HG03103 (cell line): Measurements from ENCODE around the gene ANKRD6.
A peak's percentile ranks its signal among the peaks of the same experiment; 100 is the strongest.
"Not testable (repeated sequence)": the region's sequence is repeated elsewhere in the genome, so short reads cannot be mapped to it uniquely, and the experiment has no call there.

ENCODE experiments used
- ATAC-seq: cut with Tn5 transposase; IDR thresholded peaks from one replicate; pipeline ENCODE4 v1.9.1; 2021; ENCODE audit warnings: low read depth; ENCODE audit not compliant: unreplicated experiment

ANKRD6 gene

GRCh38 chr6:89432875-89433251 lies at the start of gene ANKRD6:
ANKRD6 (plus strand) TSS chr6:89433152; CDS start chr6:89566977, 133,825 bp downstream.
- ATAC-seq, result peak; percentile 91

GRCh38 chr6:89385156-89385667 lies 47.7 kb upstream of the ANKRD6 start:
- ATAC-seq, result peak; percentile 35

DNA sequence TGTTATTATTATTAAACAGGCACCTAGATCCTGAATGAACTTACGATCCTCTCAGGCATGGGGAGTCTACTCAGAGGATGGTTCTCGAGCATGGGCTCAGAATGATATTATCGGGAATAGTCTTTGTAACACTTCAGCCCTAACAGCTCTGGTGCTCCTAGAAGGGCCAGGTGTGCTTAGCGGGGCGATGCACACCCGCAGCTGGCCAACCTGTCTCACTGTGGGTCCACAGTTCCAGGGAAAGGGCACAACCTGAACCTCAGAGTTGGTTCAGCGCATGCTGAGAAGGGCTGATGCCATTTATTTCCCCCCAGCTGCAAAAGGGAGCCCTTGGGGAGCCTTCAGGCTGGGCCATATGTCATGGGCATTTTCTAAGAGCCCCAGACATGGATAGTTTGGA lies 47.1 kb upstream of the ANKRD6 start:
- no peak for ATAC-seq

- ATAC-seq, result peak; percentile 17
These were observed 45.9 kb upstream of the ANKRD6 start for GRCh38 chr6:89386917-89387491.

DNA sequence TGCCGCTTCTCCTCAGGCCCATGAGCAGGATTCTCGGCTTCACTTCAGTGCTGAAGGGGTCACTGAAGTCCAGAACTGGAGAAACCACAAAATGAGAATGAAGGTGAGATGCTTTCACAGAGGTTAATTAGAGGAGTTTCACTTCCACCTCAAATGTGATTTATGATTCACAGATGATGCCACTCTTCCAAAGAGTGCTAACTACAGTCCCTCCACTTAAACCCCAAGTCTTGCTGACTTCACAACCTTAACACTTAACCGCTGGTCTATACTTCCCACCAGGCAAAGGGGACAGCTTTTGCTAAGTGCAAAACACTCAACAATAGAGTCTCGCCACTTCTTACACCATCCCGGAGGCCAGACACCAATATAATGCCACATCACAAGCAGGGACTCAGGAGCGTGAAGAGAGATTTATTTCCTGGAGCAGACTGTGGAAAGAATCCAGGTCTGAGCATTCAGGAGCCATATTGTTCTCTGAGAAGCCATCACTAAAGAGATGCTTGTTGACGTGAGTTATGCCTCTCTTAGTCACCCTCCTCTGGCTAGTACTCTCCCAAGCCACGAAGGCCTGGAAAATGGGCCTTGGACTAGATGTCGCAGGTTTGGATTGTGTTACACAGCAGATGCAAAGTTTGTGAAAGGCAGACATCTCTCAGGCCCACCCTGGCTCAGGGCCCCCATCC lies 45.3 kb upstream of the ANKRD6 start:
- ATAC-seq, result peak; percentile 90

GRCh38 chr6:89388846-89389245 lies 44.1 kb upstream of the ANKRD6 start:
- no peak for ATAC-seq

GRCh38 chr6:89392823-89393222 lies 40.1 kb upstream of the ANKRD6 start:
- no peak for ATAC-seq

DNA sequence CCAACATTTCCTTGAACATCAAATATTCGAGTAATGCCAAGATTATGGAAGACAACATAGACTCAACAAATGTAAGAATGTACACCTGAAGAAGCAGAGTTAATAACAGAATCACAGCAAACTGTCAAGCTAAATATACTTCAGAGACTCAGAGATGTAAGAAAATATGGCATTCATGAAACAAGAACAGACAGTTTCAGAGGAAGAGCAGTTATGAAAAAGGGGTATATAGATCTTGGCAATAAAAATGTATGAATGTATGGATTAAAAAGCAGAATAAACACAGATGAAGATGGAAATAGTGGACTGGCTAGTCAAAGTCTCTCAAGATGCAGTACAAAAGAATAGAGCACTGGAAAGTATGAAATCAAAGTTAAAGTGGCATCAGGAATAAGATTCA lies 39.3 kb upstream of the ANKRD6 start:
- no peak for ATAC-seq

- not testable (repeated sequence) for ATAC-seq
These were observed 35.1 kb upstream of the ANKRD6 start for GRCh38 chr6:89397884-89398283.

- no peak for ATAC-seq
These were observed 34.0 kb upstream of the ANKRD6 start for GRCh38 chr6:89398762-89399525.

GRCh38 chr6:89400050-89400449 lies 32.9 kb upstream of the ANKRD6 start:
- no peak for ATAC-seq

DNA sequence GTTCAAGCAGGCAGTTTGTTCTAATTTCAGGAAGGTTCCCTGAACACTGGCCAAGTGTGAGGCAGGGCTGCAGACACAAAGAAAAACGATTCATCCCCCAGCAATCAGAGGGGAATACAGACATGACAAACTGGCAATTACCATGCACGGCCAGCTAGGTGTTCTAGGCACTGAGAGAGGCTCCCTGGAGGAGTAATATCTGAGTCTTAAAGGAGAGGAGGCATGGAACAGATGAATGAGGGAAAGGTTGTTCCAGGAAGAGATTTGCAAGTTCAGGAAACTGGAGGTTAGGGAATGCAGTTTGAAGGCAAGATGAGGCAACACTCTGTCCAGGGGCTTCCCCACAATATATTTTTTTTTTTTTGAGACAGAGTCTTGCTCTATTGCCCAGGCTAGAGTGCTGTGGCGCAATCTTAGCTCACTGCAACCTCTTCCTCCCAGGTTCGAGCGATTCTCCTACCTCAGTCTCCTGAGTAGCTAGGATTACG lies 32.0 kb upstream of the ANKRD6 start:
- ATAC-seq, result no peak

DNA sequence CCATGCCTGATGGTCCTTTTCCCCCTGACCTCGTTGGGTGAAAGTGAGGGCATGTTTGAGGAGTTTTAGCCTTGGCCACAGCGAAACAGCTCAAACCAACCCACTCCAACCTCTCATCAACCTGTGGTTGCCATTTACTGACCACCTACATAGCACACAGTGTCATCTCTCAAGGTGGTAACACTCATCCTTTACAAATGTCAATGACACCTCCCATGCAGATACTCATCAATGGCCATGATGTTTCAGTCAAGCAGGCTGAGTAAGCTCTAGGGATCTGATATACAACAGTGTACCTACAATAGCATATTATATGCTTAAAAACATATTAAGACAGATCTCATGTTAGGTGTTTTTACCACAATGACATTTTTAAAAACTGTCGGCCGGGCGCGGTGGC lies 30.2 kb upstream of the ANKRD6 start:
- ATAC-seq, result no peak

DNA sequence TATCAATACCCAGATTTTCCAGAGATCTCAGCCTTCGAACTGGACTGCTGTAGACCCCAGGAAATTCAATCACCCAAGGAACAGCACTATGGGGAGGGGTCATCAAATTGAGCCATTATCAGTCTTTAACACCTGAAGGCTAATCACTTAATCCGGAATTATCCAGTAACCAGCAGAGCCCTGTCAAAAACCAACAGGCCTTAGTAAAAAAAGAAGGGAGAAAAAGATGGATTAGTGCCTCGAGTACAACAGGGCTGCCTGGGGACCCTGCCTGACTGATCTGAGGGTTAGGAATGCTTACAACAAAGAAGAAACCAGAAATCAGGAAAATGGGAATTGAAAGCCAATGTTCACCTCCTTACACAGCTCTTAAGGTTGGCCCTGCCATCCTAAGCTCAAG lies 28.4 kb upstream of the ANKRD6 start:
- ATAC-seq, result no peak

GRCh38 chr6:89406141-89406540 lies 26.8 kb upstream of the ANKRD6 start:
- ATAC-seq, result no peak

DNA sequence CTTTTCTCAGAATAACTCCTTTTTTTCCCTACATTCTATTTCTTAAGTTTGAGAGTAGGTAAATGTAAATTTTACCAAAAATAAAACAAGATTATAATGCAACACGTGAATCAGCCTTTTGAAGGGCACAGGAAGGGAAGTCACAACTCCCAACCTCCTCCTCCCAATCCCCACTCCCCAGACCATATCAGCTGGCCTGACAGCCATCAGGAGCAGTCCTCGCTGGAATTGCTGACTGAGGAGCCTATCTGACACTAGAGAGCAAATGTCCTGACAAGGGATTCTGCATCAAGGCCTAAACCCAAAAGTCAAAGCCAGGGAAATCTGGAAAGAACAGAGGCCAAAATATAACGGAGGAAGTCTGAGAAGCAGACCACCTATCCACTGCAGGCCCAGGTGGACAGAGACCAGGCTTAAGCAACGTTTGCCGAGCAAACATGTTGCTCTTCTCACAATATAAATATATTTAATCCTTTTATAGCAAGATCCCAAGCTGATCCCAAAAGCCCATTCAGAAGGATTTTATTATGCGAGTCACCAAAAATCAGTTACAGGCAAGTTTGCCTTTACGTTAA lies 23.4 kb upstream of the ANKRD6 start:
- no peak for ATAC-seq

DNA sequence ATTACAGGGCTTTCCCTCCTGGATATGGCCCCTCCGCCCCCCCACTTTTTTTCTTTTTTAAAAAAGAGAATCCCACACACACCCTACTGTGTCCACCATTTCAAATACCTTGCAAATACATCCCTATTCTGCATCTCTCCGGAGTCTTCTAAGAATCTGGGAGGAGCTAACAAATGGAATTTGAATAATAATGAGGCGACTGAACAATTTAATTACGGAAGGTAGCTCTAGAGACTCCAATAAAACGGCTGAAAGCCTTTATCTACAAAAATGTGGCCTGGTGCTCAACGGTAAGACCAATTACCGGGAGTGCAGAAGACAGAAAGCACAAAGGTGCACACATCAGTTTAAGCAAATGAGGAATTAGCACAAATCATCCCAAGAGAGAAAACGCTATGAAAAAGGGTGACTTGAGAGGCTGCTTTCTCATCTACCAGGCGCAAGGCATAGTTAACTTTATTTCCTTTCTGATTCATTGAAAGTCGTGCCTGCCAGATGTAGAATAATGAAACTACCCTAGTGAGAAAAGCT lies 22.7 kb upstream of the ANKRD6 start:
- no peak for ATAC-seq

GRCh38 chr6:89410788-89411144 lies 22.2 kb upstream of the ANKRD6 start:
- no peak for ATAC-seq

GRCh38 chr6:89411145-89412070 lies 21.5 kb upstream of the ANKRD6 start:
- peak; percentile 38 for ATAC-seq
